HG02840 (cell line): ENCODE results near the gene SUCO.
"Not testable (repeated sequence)": the region's sequence is repeated elsewhere in the genome, so short reads cannot be mapped to it uniquely, and the experiment has no call there.

ENCODE experiments used
- ATAC-seq: cut with Tn5 transposase; IDR thresholded peaks from one replicate; pipeline ENCODE4 v1.9.1; 2021; ENCODE audit warnings: mild to moderate bottlenecking, moderate library complexity, moderate number of reproducible peaks; ENCODE audit not compliant: unreplicated experiment, low FRiP score

The SUCO gene

GRCh38 chr1:172601046-172601630 lies 68.2 kb downstream of the SUCO start:
- no peak for ATAC-seq

- ATAC-seq = no peak
These were observed 69.8 kb downstream of the SUCO start for GRCh38 chr1:172602706-172603105.

- ATAC-seq = no peak
These were observed 70.9 kb downstream of the SUCO start for GRCh38 chr1:172603816-172604215.

GRCh38 chr1:172605641-172606040 lies 72.7 kb downstream of the SUCO start:
- ATAC-seq = no peak

- ATAC-seq = no peak
These were observed 74.2 kb downstream of the SUCO start for GRCh38 chr1:172607145-172607544.

- ATAC-seq = no peak
These were observed 75.2 kb downstream of the SUCO start for GRCh38 chr1:172608098-172608601.

- no peak for ATAC-seq
These were observed 76.6 kb downstream of the SUCO start for GRCh38 chr1:172609528-172609927.

- ATAC-seq = no peak
These were observed 79.5 kb downstream of the SUCO start for GRCh38 chr1:172612478-172612877.

- no peak for ATAC-seq
These were observed 80.3 kb downstream of the SUCO start for GRCh38 chr1:172613294-172613693.

GRCh38 chr1:172616195-172616594 lies 83.2 kb downstream of the SUCO start:
- no peak for ATAC-seq

- no peak for ATAC-seq
These were observed 83.7 kb downstream of the SUCO start for GRCh38 chr1:172616636-172617035.

GRCh38 chr1:172620603-172621002 lies 87.7 kb downstream of the SUCO start:
- not testable (repeated sequence) for ATAC-seq

- ATAC-seq = no peak
These were observed 89.6 kb downstream of the SUCO start for GRCh38 chr1:172622541-172622940.

- no peak for ATAC-seq
These were observed 90.8 kb downstream of the SUCO start for GRCh38 chr1:172623748-172624147.

- ATAC-seq = no peak
These were observed 93.9 kb downstream of the SUCO start for GRCh38 chr1:172626845-172627244.

- no peak for ATAC-seq
These were observed 94.8 kb downstream of the SUCO start for GRCh38 chr1:172627702-172628101.

GRCh38 chr1:172628401-172628800 lies 95.5 kb downstream of the SUCO start:
- ATAC-seq = no peak

- no peak for ATAC-seq
These were observed 96.2 kb downstream of the SUCO start for GRCh38 chr1:172629170-172629569.

GRCh38 chr1:172629638-172630037 lies 96.7 kb downstream of the SUCO start:
- ATAC-seq = no peak

- ATAC-seq = no peak
These were observed 97.3 kb downstream of the SUCO start for GRCh38 chr1:172630056-172630818.

GRCh38 chr1:172630868-172631267 lies 97.9 kb downstream of the SUCO start:
- ATAC-seq = no peak

GRCh38 chr1:172637522-172637921 lies 104.6 kb downstream of the SUCO start:
- no peak for ATAC-seq
